ENCODE results near the gene SPATS2.

DNA sequence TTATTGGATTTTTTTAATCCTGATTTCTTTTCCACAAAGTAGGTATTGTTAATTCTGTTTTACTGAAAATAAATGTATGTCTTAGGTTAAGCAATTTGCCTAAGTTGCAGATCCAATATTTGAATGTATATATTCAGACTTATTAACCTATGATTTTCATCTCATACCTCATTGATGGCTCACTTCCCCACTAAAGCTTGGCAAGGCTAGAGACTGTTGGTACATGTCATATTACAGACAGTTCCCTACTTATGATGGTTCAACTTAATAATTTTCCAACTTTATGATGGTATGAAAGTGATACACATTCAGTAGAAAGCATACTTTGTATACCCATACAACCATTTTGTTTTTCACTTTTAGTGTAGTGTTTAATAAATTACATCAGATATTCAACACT is 138.4 kb downstream of the SPATS2 start:
- TF ChIP-seq CTCF (conservative IDR thresholded peaks at IDR 0.05; ENCODE audit: low read depth, low read length) (no peak), BHLHE40 (IDR thresholded peaks at IDR 0.05; ENCODE audit: low read depth, low read length) (no peak), MAZ (IDR thresholded peaks at IDR 0.05; ENCODE audit: borderline replicate concordance, low read depth, low read length) (no peak), FOS (IDR thresholded peaks at IDR 0.05; ENCODE audit: low read depth, low read length) (no peak), MXI1 (IDR thresholded peaks at IDR 0.05; ENCODE audit: borderline replicate concordance, low read depth, low read length) (no peak), POLR2A (IDR thresholded peaks at IDR 0.05; ENCODE audit: low read depth, low read length) (no peak), RAD21 (IDR thresholded peaks at IDR 0.05; ENCODE audit: low read length) (no peak), RFX5 (IDR thresholded peaks at IDR 0.05; ENCODE audit: low read depth, low read length) (no peak), CHD1 (IDR thresholded peaks at IDR 0.05; ENCODE audit: low read depth, low read length) (no peak)
- TF ChIP-seq, protein P1, sequence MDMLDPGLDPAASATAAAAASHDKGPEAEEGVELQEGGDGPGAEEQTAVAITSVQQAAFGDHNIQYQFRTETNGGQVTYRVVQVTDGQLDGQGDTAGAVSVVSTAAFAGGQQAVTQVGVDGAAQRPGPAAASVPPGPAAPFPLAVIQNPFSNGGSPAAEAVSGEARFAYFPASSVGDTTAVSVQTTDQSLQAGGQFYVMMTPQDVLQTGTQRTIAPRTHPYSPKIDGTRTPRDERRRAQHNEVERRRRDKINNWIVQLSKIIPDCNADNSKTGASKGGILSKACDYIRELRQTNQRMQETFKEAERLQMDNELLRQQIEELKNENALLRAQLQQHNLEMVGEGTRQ (IDR thresholded peaks at IDR 0.05; ENCODE audit: low read depth, low read length), result no peak

Measured in IMR-90 (cell line).